ENCODE data around the gene ATG7.

The ATG7 gene

GRCh38 chr3:11370966-11371365 is 98.8 kb downstream of the ATG7 start:
- Mint-ChIP-seq H3K4me1 (no peaks in the 10 kb centered on the region), H3K9me3 (no peaks in the 10 kb centered on the region), H3K27ac (no peak overlapping the region), H3K27me3 (no peaks in the 10 kb centered on the region), H3K4me3 (no peak overlapping the region), H3K36me3 (peaks cover 22 to 32% of the 10 kb centered on the region in 2 donors)
- ATAC-seq (replicated peaks) (no peak), DNase-seq (no peak)

- no peaks in the 10 kb centered on the region for H3K27me3 Mint-ChIP-seq
- no peak overlapping the region for H3K4me3 Mint-ChIP-seq
- no peaks in the 10 kb centered on the region for H3K9me3 Mint-ChIP-seq
- no peaks in the 10 kb centered on the region for H3K4me1 Mint-ChIP-seq
- DNase-seq = no peak
- no peak for ATAC-seq (replicated peaks)
- H3K27ac Mint-ChIP-seq = no peak overlapping the region
- peaks cover 20 to 26% of the 10 kb centered on the region in 2 donors for H3K36me3 Mint-ChIP-seq
Observed at GRCh38 chr3:11371747-11372146, 99.5 kb downstream of the ATG7 start.

GRCh38 chr3:11373235-11373634 is 101.0 kb downstream of the ATG7 start:
- no peak for ATAC-seq (replicated peaks)
- H3K27me3 Mint-ChIP-seq = no peaks in the 10 kb centered on the region
- H3K4me1 Mint-ChIP-seq = no peaks in the 10 kb centered on the region
- peaks cover 20 to 29% of the 10 kb centered on the region in 2 donors for H3K36me3 Mint-ChIP-seq
- no peaks in the 10 kb centered on the region for H3K9me3 Mint-ChIP-seq
- no peak overlapping the region for H3K27ac Mint-ChIP-seq
- DNase-seq = no peak
- no peak overlapping the region for H3K4me3 Mint-ChIP-seq

GRCh38 chr3:11373654-11374053 is 101.5 kb downstream of the ATG7 start:
- no peak overlapping the region for H3K4me3 Mint-ChIP-seq
- H3K9me3 Mint-ChIP-seq = no peaks in the 10 kb centered on the region
- H3K27me3 Mint-ChIP-seq = no peaks in the 10 kb centered on the region
- ATAC-seq (replicated peaks) (peak in 1 of 2 donors; percentile 39), DNase-seq (no peak)
- H3K27ac Mint-ChIP-seq = no peak overlapping the region
- H3K36me3 Mint-ChIP-seq = peaks cover 20 to 29% of the 10 kb centered on the region in 2 donors
- H3K4me1 Mint-ChIP-seq = no peaks in the 10 kb centered on the region

GRCh38 chr3:11375333-11376088 is 103.3 kb downstream of the ATG7 start:
- Mint-ChIP-seq H3K4me3 (no peak overlapping the region), H3K27ac (no peak overlapping the region), H3K4me1 (no peaks in the 10 kb centered on the region), H3K9me3 (no peaks in the 10 kb centered on the region), H3K36me3 (peaks cover 18 to 27% of the 10 kb centered on the region in 2 donors), H3K27me3 (no peaks in the 10 kb centered on the region)
- ATAC-seq (replicated peaks) (no peak), DNase-seq (no peak)

- no peak overlapping the region for H3K27ac Mint-ChIP-seq
- DNase-seq = no peak
- H3K9me3 Mint-ChIP-seq = no peaks in the 10 kb centered on the region
- ATAC-seq (replicated peaks) = no peak
- peaks cover 11 to 20% of the 10 kb centered on the region in 2 donors for H3K36me3 Mint-ChIP-seq
- no peaks in the 10 kb centered on the region for H3K4me1 Mint-ChIP-seq
- no peak overlapping the region for H3K4me3 Mint-ChIP-seq
- no peaks in the 10 kb centered on the region for H3K27me3 Mint-ChIP-seq
Observed at GRCh38 chr3:11377719-11378118, 105.5 kb downstream of the ATG7 start.

GRCh38 chr3:11379238-11379823 is 107.1 kb downstream of the ATG7 start:
- Mint-ChIP-seq H3K27me3 (no peaks in the 10 kb centered on the region), H3K36me3 (peaks cover 14 to 31% of the 10 kb centered on the region in 2 donors), H3K4me1 (no peaks in the 10 kb centered on the region), H3K9me3 (no peaks in the 10 kb centered on the region), H3K27ac (no peak overlapping the region), H3K4me3 (no peak overlapping the region)
- no peak for ATAC-seq (replicated peaks)
- DNase-seq = no peak

- Mint-ChIP-seq H3K9me3 (no peaks in the 10 kb centered on the region), H3K36me3 (peaks cover 14 to 28% of the 10 kb centered on the region in 2 donors), H3K4me3 (no peak overlapping the region), H3K4me1 (no peaks in the 10 kb centered on the region), H3K27me3 (no peaks in the 10 kb centered on the region), H3K27ac (no peak overlapping the region)
- no peak for ATAC-seq (replicated peaks)
- no peak for DNase-seq
Observed at GRCh38 chr3:11379824-11380701, 107.9 kb downstream of the ATG7 start.

GRCh38 chr3:11381141-11381540 is 108.9 kb downstream of the ATG7 start:
- Mint-ChIP-seq H3K36me3 (peaks cover 10 to 36% of the 10 kb centered on the region in 2 donors), H3K4me3 (no peak overlapping the region), H3K27me3 (no peaks in the 10 kb centered on the region), H3K27ac (no peak overlapping the region), H3K9me3 (no peaks in the 10 kb centered on the region), H3K4me1 (no peaks in the 10 kb centered on the region)
- DNase-seq (no peak), ATAC-seq (replicated peaks) (no peak)

GRCh38 chr3:11381563-11381962 is 109.4 kb downstream of the ATG7 start:
- no peak for DNase-seq
- ATAC-seq (replicated peaks) = no peak
- H3K27me3 Mint-ChIP-seq = no peaks in the 10 kb centered on the region
- no peak overlapping the region for H3K4me3 Mint-ChIP-seq
- no peaks in the 10 kb centered on the region for H3K4me1 Mint-ChIP-seq
- peaks cover 7 to 37% of the 10 kb centered on the region in 2 donors for H3K36me3 Mint-ChIP-seq
- H3K9me3 Mint-ChIP-seq = no peaks in the 10 kb centered on the region
- H3K27ac Mint-ChIP-seq = no peak overlapping the region

GRCh38 chr3:11382146-11382745 is 110.0 kb downstream of the ATG7 start:
- Mint-ChIP-seq H3K4me3 (no peak overlapping the region), H3K27ac (no peak overlapping the region), H3K4me1 (no peaks in the 10 kb centered on the region), H3K27me3 (no peaks in the 10 kb centered on the region), H3K36me3 (peaks cover 7 to 38% of the 10 kb centered on the region in 2 donors), H3K9me3 (no peaks in the 10 kb centered on the region)
- DNase-seq (no peak), ATAC-seq (replicated peaks) (no peak)

GRCh38 chr3:11384074-11384473 is 111.9 kb downstream of the ATG7 start:
- Mint-ChIP-seq H3K4me3 (no peak overlapping the region), H3K36me3 (peaks cover 6 to 35% of the 10 kb centered on the region in 2 donors), H3K4me1 (no peaks in the 10 kb centered on the region), H3K27ac (no peak overlapping the region), H3K27me3 (no peaks in the 10 kb centered on the region), H3K9me3 (no peaks in the 10 kb centered on the region)
- ATAC-seq (replicated peaks) = no peak
- DNase-seq = no peak

GRCh38 chr3:11385326-11385725 is 113.1 kb downstream of the ATG7 start:
- Mint-ChIP-seq H3K4me3 (no peak overlapping the region), H3K9me3 (no peaks in the 10 kb centered on the region), H3K27me3 (no peaks in the 10 kb centered on the region), H3K36me3 (peaks cover 10 to 33% of the 10 kb centered on the region in 2 donors), H3K4me1 (no peaks in the 10 kb centered on the region), H3K27ac (no peak overlapping the region)
- DNase-seq = no peak
- ATAC-seq (replicated peaks) = no peak

- Mint-ChIP-seq H3K27ac (no peak overlapping the region), H3K4me3 (no peak overlapping the region), H3K36me3 (peaks cover 16 to 38% of the 10 kb centered on the region in 2 donors), H3K9me3 (no peaks in the 10 kb centered on the region), H3K4me1 (peaks cover 2 to 4% of the 10 kb centered on the region in 2 donors), H3K27me3 (no peaks in the 10 kb centered on the region)
- no peak for DNase-seq
- ATAC-seq (replicated peaks) = no peak
Observed at GRCh38 chr3:11385891-11386290, 113.7 kb downstream of the ATG7 start.
